ENCODE results near the gene PRAC1.

PRAC1 gene

DNA sequence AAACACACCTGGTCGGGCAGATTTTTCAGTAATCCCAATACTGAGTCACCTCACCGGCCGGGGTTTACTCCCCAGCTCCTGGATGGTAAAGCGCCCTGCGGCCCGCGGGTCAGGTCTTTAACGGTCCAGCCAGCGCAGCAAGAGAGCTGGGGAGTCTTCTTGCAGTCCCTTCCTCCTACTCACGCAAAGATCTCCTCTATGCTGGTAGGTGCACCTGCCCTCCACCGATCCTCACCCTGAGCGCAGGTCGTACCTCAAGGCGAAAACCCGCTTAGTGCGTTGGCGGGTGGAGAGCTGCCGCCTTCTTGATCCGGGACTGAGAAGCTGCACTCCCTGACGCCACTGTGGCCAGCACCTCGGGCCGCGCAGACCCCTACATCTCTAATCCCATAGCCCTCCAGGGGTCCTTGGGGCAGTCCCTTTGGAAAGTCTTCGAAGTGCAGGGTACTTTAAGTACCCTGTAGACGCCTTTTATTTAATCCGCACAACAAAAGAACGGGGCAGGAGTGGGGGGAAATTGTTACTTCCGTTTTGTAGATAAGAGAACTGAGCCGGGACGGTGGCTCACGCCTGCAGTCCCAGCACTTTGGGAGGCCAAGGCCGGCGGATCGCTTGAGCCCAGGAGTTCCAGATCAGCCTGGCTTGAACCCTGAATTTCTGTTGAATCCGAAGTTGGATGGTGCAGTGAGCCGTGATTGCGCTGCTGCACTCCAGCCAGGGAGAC lies 16.6 kb upstream of the PRAC1 start:
- no peaks in the 10 kb centered on the region for H3K36me3 Mint-ChIP-seq (ENCODE audit: low read depth)
- H3K4me3 Mint-ChIP-seq = no peak overlapping the region

GRCh38 chr17:48738424-48738802 lies 16.1 kb upstream of the PRAC1 start:
- no peak overlapping the region for H3K27ac Mint-ChIP-seq
- no peaks in the 10 kb centered on the region for H3K36me3 Mint-ChIP-seq (ENCODE audit: low read depth)

More for the DNA sequence above, 16.6 kb upstream of the PRAC1 start:
- no peak for TF ChIP-seq CTCF (IDR thresholded peaks at IDR 0.05)
- Mint-ChIP-seq H3K9me3 (peaks cover 15% of the 10 kb centered on the region), H3K27me3 (ENCODE audit: low read depth, poor library complexity) (peaks cover 100% of the 10 kb centered on the region), H3K27ac (no peak overlapping the region), H3K4me1 (peaks cover 13% of the 10 kb centered on the region)
- DNase-seq = no peak

DNA sequence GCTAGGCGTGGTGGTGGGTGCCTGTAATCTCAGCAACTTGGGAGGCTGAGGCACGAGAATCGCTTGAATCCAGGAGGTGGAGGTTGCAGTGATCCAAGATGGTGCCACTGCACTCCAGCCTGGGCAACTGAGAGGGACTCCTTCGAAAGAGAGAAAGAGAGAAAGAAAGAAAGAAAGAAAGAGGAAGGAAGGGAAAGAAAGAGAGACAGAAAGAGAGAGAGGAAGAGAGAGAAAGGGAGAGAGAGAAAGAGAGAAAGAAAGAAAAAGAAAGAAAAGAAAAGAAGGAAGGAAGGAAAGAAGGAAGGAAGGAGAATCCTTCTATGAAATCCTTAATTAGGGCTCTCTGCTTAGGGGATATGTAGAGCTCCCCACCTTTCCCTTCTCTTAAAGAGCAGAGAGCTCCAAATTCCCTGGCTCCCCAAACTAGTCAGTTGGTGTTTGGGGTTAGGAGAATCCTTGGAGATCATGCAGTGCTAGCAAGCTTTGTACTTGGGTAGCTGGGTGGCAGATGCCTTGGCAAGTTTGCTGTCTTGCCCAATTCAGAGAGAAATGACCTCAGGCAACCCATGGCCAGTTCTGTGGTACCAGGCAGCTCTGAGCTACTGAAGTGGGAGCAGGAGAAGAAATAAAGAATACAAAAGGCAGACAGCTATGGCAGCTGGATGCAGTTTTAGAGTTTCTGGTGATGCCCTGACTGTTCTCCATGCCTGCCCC lies 15.2 kb upstream of the PRAC1 start:
- TF ChIP-seq CTCF (IDR thresholded peaks at IDR 0.05) = no peak
- H3K27me3 Mint-ChIP-seq (ENCODE audit: low read depth, poor library complexity) = peaks cover 100% of the 10 kb centered on the region
- no peak overlapping the region for H3K4me3 Mint-ChIP-seq
- H3K36me3 Mint-ChIP-seq (ENCODE audit: low read depth) = no peaks in the 10 kb centered on the region
- H3K9me3 Mint-ChIP-seq = peaks cover 15% of the 10 kb centered on the region
- H3K27ac Mint-ChIP-seq = no peak overlapping the region
- DNase-seq = no peak
- H3K4me1 Mint-ChIP-seq = peaks cover 25% of the 10 kb centered on the region

More at GRCh38 chr17:48738424-48738802, 16.1 kb upstream of the PRAC1 start:
- H3K4me3 Mint-ChIP-seq = no peak overlapping the region
- no peak for DNase-seq
- H3K27me3 Mint-ChIP-seq (ENCODE audit: low read depth, poor library complexity) = peaks cover 100% of the 10 kb centered on the region
- H3K9me3 Mint-ChIP-seq = peaks cover 15% of the 10 kb centered on the region
- TF ChIP-seq CTCF (IDR thresholded peaks at IDR 0.05) = no peak
- H3K4me1 Mint-ChIP-seq = peaks cover 18% of the 10 kb centered on the region

DNA sequence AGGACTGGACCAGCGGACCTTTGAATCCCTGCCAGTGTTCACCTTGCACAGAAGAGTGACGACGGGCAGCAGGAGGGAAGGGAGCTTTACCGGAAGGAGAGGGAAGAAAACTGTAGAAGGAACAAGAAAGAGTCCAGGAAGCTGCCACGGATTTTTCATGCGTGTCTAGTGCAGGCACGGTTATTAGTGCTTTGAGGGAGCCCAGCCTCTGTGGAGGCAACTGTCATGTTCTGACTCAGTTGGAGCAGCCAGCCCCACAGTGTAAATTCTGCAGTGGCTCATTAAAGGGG lies 12.7 kb upstream of the PRAC1 start:
- Mint-ChIP-seq H3K9me3 (peaks cover 4% of the 10 kb centered on the region), H3K27me3 (ENCODE audit: low read depth, poor library complexity) (peaks cover 100% of the 10 kb centered on the region), H3K36me3 (ENCODE audit: low read depth) (no peaks in the 10 kb centered on the region), H3K27ac (no peak overlapping the region), H3K4me3 (no peak overlapping the region), H3K4me1 (peaks cover 29% of the 10 kb centered on the region)
- TF ChIP-seq CTCF (IDR thresholded peaks at IDR 0.05) = no peak
- no peak for DNase-seq

- H3K27me3 Mint-ChIP-seq (ENCODE audit: low read depth, poor library complexity) = peaks cover 100% of the 10 kb centered on the region
- H3K27ac Mint-ChIP-seq = no peak overlapping the region
- no peak overlapping the region for H3K4me3 Mint-ChIP-seq
- H3K9me3 Mint-ChIP-seq = peaks cover 4% of the 10 kb centered on the region
- no peak for DNase-seq
- no peaks in the 10 kb centered on the region for H3K36me3 Mint-ChIP-seq (ENCODE audit: low read depth)
- H3K4me1 Mint-ChIP-seq = peaks cover 34% of the 10 kb centered on the region
- no peak for TF ChIP-seq CTCF (IDR thresholded peaks at IDR 0.05)
Observed at GRCh38 chr17:48734333-48735061, 12.2 kb upstream of the PRAC1 start.

All from nephron progenitor cell (in vitro differentiated cells).